ENCODE data around the gene MORN1.
"Not testable (repeated sequence)": the region's sequence is repeated elsewhere in the genome, so short reads cannot be mapped to it uniquely, and the experiment has no call there.

The MORN1 gene

DNA sequence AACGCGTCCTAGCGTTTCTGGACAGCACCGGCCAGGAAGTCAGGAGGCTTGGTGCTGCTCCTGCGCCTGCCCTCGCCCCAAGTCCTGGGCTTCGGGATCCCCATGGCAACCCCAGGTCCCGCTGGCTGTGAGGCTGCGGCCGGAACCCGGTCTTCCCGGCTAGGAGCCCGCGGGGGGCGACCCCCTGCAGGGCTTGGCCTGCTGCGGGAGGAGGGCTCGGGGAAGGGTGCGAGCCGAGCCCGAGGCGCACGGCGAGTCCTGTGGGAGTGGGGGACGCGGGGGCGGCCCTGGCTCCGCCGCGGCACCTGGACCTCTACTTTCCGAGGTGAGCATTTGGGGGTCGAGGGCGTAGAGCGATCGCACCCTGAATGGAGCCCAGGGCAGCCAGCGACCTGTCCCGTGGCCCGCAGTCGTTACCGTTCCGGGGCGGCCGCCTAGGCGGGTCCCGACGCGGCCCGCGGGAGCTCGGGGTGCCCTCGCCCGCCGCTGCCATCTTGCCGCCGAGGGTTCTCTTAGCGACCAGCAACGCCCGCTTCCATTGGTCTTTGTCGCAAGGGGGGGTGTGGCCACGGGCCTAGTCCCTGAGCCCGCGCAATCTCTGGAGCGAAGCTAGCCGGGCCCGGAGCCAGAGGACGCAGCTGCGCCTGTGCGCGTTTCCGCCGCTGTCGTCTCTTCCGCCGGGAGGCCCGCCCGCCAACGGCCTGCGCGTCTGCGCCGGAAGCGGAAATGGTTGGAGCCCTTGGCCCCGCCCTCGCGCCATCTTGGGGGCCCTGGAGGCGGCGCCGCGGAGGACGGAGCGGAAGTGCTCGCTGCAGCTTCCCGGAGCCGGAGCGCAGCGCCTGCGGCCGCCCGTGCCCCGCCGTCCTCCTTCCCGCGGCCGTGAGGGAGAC, at the start of gene MORN1, which contains the start of gene RER1:
MORN1 (minus strand) TSS at position 514 of the 890 bp plus-strand sequence; CDS start at position 493, 21 bp downstream.
RER1 (plus strand) TSS at position 801 of the 890 bp plus-strand sequence. CDS start 3,950 bp downstream, outside the sequence.
- peak; percentile 97 to 98 (median 98) for DNase-seq (ENCODE audit: low read depth in 3 of 3)

DNA sequence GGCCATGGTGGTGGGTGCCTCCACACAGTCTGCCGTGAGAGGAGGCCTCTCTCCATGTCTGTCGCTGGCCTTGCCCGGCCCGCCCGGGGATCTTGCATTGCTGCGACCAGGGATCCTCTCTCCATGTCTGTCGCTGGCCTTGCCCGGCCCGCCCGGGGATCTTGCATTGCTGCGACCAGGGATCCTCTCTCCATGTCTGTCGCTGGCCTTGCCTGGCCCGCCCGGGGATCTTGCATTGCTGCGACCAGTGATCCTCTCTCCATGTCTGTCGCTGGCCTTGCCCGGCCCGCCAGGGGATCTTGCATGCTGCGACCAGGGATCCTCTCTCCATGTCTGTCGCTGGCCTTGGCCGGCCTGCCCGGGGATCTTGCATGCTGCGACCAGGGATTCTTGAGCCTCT, 49.0 kb upstream of the MORN1 start:
- DNase-seq (ENCODE audit: low read depth in 3 of 3) = not testable (repeated sequence)

DNA sequence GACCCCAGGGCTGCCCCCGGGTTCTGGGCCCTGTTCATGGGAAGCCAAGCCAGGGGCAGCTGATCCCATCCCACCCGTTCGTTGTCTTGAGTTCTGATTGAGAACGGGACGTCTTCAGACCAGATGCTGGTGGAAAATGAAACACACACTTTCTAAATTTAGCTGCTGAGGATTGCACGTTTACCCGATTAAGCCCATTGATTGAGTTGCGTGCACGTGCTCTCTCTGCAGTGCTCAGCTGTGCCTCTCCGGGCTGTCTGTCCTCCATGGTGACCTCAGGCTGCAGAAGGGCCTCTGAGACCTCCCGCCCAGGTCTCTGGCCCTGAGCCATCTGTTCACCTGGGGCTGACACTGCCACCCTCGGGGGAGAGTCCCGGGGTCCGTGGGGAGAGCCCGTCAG, 48.0 kb upstream of the MORN1 start:
- DNase-seq (ENCODE audit: low read depth in 3 of 3) = no peak

DNA sequence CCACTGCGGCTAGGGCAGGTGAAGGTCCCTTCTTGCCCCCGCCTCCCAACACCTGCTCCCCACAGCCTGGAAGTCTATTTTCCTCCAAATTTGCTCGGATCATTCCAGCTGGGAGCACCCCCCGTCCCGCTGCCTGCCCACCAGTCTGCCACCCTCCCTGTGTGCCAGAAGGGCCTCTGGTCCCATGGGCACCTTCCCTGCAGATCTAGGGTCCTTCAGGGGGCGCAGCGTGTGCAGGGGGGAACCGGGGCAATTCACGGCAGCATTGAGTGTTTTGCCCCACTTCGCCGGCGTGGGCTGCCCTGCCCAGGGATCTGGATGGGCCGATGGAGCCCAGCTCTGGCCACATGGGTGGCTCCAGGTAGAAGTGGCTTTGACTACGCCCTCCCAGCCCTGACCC, 47.3 kb upstream of the MORN1 start:
- no peak for DNase-seq (ENCODE audit: low read depth in 3 of 3)

DNA sequence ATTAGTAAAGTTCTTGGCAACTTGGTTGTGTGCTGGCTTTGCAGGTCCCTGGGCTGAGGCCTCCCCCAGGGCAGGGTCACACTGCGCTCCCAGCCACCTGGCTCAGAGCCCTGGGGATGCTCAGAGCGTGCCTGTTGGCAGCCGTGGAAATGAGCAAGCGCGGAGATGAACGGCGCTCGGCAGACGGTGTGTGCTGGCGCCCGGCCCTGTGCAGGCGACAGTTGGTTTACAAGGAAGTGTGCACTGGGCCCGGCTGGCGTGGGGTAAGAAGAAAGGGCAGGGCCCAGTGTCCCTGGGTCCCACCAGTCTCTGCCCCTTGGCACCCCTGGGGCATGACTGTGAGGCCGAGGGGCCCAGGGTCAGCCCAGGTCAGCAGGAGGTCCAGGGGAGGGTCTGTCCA, 46.7 kb upstream of the MORN1 start:
- DNase-seq (ENCODE audit: low read depth in 3 of 3) = no peak

DNA sequence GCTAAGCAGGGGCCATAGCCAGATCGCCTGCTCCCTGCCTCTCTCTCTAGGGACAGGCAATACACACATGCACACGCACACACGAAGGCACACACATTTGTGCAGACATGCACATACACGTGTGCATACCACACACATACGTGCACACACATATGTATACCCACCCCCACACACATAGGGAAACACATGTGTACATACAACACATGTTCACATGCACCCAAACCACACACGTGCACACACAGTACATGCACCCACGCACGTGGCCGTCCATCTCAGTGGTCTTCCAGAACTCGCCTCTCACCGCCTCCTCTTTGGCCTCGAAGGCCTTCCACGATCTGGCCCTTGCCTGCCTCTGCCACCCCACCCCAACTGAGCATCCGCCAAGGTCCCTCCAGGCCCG, 46.3 kb upstream of the MORN1 start:
- DNase-seq (ENCODE audit: low read depth in 3 of 3) = no peak

DNA sequence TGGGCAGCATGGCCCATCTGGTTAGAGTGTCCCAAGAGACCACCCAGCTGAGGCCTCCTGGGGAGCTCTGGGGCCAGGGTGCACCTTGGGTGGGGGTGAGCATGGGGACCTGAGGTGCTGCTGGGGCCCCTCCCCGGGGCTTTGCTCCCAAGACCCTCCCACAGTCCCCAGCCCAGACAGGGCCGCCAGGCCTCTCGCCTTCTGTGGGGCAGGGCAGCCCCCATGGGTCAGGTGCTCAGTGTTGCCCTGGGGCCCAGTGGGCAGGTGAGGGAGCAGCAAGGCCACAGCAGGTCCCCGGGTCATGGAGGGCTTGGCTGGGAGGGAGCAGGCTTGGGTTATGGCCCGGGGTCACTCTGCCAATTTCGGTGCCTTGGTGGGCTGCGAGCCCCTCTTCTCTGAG, 45.5 kb upstream of the MORN1 start:
- DNase-seq (ENCODE audit: low read depth in 3 of 3) = no peak

DNA sequence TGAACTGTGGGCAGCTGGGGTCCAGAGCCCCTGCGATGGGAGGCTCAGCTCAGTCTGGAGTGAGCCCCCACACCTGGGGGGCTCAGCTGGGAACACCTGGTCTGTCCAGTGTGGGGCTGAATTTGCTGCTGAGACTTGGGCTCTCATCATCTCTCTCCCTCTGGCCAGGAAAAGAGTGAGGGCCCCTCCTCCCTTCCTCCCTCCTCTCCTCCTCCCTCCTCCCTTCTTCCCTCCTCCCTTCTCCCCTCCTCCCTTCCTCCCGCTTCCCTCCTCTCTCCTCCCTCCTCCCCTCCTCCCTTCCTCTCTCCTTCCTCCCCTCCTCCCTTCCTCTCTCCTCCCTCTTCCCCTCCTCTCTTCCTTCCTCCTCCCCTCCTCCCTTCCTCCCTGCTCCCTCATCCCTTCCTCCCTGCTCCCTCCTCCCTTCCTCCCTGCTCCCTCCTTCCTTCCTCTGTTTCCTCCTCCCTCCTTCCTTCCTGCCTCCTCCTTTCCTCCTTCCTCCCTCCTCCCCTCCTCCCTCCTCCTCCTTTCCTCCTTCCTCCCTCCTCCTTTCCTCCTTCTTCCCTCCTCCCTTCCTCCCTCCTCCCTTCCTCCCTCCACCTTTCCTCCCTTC, 44.5 kb upstream of the MORN1 start:
- DNase-seq (ENCODE audit: low read depth in 3 of 3) = no peak

DNA sequence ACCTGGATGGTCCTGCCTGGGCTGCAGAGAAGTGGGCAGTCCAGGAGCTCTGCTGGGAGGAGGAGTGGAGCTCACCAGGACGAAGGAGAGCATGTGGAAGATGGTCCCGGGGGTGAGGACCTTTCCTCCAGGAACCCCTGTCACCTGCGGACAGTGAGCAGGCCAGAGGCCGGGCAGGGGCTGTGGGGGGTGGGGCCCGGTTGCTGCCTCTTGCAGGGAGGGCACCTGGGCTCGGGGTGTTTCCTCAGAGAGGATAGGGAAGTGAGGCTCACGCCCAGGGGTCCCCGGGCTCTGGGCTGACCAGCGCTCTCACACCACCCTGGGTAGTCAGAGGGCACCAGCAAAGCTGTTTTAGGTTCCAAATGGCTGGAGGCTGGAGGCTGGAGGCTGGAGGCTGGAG, 43.7 kb upstream of the MORN1 start:
- DNase-seq (ENCODE audit: low read depth in 3 of 3) = no peak

DNA sequence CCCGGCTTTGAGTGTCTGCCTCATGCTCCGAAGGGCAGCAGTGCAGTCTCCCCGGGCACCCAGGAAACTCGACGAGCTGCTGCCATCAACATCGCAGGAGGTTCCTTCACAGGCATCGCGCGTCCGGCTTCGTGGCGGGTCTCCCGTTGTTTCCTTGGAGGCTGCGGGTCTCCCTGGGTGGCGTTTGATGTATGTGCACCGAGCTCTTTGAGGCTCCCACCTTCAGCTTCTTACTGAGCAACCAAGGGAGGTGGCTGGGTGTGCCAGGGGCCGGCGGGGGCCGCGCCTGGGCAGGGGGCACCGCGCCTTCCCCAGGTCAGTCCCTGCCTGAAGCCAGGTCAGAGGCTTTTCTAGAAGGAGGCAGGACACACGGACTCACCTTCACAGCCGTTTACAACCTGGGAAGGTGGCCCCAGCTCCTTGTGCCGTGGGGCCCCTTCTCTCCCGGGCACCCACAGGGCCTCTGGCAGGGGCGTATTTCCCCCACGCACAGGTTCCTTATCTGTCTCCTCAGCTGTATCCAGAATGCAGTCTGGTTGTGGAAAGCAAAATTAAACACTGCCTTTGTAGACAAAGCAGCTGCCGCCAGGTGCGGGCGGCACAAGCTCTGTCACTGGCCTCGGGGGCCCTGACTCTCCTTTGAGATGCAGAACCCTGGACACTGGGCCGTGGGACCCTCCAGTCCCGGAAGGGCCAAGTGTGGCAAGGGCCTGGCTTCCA, 42.7 kb upstream of the MORN1 start:
- no peak for DNase-seq (ENCODE audit: low read depth in 3 of 3)

DNA sequence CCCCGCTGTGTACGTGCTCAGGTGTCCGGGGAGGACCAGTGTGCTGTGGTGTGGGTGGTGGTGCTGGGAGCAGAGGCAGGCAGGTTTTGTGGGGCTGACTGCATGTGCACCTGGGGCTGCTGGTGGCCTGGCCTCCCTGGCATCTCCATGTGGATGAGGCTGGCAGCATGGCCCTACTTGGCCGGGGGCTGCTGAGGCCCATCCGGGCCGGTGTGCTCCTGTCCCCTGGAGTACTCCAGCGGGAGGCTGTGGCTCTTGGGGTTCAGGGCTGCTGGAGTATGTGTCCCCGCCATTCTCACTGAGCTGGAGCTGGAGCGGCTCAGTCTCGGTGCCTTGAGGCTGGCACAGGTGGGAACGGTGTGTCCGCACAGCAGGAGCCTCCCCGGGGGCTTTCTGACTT, 41.8 kb upstream of the MORN1 start:
- DNase-seq (ENCODE audit: low read depth in 3 of 3) = no peak

DNA sequence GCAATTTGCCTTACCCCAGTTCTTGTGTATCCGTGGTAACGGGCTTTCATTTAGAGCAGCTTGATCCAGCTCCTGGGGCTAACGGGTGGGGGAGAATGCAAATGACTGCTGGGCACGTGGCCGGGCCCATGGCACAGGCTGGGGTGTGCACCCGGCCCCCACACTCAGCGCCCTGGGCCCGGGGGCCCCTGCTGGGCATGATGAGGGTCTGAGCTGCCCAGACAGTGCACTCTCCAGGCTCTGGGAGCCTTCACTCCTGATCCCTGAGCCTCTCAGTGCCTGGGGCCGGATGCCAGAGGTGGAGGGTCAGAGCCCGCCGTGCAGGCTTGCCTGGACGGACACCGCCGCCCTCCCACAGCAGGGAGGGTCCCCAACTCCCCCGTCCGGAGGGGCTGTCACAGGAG, 41.1 kb upstream of the MORN1 start:
- DNase-seq (ENCODE audit: low read depth in 3 of 3) = no peak

DNA sequence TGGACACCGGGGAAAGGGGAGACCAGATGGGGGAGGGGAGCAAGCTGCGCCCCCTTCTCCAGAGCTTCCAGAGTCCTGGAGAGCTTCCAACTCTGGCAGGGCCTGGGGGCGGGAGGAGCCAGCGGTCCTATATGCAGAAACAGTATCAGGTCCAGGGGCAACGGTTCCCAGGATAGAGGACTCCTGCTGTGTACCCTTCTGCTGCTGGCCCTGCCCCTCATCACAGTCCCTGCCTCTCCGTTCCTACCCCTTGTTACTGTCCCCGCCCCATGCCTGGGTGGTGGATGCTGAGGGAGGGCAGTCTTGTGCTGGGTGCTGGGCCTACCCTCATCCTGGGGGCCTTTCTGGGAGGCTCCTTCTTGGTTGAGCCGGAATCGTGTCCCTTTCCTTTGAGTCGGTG, 40.2 kb upstream of the MORN1 start:
- DNase-seq (ENCODE audit: low read depth in 3 of 3) = no peak

DNA sequence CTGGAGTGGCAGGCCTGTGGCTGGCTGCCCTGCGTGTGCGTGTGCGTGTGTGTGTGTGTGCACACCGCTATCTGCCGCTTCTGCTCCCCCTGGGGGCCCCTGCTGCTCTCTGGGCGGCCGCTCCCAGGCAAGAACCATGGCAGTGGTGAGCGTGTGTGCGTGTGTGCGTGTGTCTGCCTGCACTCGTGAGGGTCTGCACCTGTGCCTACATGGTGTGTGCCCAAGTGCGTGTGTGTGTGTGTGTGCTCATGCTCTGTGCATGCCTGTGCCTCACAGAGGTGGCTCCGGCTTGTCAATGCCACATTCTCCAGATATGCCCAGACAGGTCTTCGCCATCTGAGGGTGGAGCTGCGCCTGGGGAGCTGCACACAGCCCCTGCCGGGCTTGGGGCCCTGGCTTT, 39.7 kb upstream of the MORN1 start:
- no peak for DNase-seq (ENCODE audit: low read depth in 3 of 3)

DNA sequence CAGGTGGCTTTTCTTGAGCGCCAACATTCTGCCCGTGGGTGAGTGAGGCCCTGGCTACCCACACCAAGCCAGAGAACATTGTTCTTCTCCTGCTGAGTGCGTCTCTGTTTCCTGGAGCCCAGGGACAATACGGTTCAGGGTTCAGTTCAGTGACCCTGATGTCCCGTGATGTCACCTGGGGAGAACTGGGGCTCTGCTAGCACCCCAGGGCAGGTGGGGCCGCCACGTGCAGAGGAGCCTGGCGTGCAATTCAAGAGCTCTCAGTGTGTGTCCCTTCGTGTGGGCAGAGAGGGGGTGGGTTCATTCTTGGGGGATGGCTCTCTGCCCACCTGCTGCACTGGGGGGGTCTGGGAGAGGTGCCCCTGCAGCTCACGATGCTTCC, 39.2 kb upstream of the MORN1 start:
- DNase-seq (ENCODE audit: low read depth in 3 of 3) = no peak

DNA sequence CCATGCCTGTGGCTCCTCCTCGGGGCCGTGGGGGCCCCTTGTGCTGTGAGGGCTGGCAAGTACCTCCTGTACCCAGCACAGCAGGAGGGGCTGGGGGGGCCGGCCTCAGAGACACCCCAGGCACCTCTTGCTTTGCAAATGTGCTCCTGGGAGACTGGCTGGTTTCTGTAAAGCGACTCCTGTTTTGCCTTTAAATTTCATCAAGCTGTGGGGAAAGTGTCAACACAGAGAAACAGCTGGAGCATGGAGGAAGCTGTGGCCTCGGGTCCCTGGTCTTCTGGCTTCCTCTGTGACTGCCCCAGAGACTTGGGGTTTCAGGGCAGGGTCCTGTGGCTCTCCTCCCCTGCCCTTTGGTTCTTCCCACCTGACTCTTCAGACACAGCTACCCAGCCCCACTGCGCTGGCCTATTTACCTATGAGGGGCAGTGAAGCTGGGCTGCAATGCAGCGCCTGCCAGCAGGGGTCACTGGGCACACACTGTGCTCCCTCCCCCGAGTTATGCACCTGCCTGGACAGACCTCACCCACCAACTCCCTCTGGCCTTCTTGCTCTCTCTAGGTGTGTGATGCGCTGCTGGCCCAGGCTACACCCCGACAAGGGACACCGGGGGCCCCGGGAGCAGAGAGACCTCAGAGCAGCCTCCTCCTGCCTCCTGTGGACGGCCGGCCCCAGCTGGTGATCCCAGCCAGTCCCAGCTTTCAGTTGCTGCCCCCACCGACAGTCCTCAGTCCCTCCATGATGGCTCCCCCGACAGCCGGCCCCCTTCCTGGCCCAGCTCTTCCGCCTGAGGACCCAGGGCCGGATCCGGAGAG, 38.6 kb upstream of the MORN1 start:
- DNase-seq (ENCODE audit: low read depth in 3 of 3) = no peak

DNA sequence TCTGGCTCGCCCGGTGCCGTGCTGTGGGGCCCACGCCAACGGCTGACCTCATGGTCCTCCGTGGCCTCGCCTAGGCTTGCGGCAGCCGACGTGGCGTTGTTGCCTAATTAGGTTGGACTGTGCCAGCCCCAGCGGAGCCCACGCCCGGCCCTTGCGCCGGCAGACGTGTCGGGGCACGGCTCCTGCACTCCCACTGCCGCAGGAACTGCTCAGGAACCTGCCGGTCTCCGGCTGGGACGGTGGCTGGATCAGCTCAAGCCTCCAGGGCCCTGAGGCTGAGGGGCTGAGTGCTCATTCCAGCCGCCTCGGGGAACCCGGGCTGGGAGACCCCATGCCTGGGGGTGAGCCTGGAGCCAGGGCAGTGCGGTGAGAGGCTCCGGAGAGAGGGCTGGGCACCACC, 37.1 kb upstream of the MORN1 start:
- no peak for DNase-seq (ENCODE audit: low read depth in 3 of 3)

DNA sequence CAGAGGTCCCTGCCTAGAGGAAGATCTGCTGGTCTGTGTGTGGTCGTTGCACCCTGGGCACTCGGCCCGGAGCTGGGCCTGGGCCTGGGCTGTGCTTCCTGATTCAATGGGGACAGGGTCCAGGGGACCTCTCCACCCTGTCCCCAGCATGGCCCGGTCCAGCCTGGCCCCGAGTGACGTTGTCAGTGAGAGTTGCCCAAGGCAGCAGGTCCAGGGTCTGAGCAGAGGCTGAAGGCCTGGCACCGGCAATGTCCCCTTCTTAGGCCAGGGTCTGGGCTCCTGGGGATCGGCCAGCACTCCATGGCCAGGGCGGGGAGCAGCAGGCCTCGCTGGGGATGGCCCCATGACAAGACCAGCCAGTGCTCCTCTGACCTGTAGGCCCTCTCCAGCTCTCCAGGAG, 36.6 kb upstream of the MORN1 start:
- no peak for DNase-seq (ENCODE audit: low read depth in 3 of 3)

DNA sequence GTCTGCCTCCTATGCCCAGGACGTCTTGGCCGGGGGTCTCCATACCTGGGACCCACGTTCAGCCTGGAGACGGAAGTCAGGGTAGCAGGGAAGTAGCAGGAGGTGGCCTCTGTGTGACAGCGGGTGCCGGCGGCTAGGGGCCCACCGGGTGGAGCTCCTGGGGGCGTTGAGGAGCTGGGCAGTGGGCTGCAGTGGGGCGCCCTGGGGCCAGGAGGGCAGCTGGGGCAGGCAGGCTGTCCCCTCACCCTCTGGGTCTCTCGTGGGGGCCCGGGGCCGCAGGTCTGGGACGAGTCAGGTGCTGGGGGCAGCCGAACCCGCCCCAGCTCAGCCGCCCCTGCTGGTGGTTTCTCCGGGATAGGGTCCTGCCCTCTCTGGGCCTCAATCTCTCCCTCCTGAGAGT, 35.7 kb upstream of the MORN1 start:
- DNase-seq (ENCODE audit: low read depth in 3 of 3) = no peak

DNA sequence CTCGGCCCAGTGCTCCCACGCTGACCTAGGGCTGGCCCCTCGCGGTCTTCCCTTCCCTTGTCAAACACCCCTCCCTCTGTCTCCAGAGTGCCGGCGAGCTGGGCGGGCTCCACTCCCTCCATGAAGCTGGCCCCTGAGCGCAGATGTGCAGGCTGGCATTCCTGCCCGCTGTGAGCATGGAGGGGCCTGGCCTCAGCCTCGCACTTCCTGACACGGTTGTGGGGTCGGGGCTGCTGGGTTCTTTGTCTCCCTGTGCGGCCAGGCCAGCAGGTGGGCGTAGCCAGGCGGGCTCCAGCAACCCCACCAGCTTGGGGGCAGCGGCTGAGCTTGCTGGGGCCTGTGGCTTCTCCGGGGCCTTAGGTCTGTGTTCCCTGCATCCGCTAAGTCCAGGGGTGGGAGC, 35.2 kb upstream of the MORN1 start:
- DNase-seq (ENCODE audit: low read depth in 3 of 3) = no peak

DNA sequence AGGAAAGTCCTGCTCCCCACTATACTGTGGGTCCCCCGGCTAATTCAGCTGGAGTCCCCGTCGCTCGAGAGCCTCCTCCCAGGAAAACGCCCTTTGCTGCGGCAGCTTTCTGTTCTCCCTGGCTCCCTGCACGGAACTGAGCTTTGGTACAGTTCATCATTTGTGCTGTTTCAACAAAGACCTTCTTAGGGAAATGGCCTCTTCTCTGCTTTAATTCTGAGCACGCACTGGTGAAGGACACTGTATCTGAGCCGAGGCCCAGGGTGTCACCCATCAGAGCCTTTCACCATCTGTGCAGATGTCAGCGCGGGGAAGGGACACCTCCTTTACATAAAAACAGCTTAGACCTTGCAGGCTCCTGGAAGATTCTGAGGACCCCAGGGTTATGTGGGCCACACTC, 34.5 kb upstream of the MORN1 start:
- no peak for DNase-seq (ENCODE audit: low read depth in 3 of 3)

DNA sequence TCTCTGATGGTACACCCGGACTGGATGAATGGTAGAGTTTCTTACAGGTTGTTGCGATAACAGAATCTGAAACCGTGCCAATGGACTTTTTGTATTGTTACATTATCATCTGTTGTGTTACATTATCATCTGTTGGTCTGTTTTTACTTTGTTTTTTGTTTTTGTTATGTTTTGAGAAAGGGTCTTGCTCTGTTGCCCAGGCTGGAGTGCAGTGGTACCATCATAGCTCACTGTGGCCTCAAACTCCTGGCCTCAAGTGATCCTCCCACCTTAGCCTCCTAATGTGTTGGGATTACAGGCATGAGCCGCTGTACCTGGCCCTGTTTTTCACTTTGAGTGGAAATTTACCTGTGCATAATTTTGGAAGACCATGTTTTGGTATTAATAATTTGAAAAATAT, 31.2 kb upstream of the MORN1 start:
- no peak for DNase-seq (ENCODE audit: low read depth in 3 of 3)
